GM12878 (cell line): ENCODE results near the gene PI4KB. TPM values are rescaled to one million over a fixed set of nuclear protein-coding genes. Genes with fewer than 3 reads are reported as not detected.

Experiments used
- ATAC-seq: fragments of 200-7000 bp; cut with Tn5 transposase; 3 replicates; pipeline ENCODE4 v1.9.1; 2020; ENCODE audit warnings: mild to moderate bottlenecking, moderate library complexity
- BruUV-seq: library from RNA; stranded (reverse); fragments of 400-500 nt; replicated peaks from 2 replicates; lab custom pipeline; 2021; lab: Mats Ljungman, UMichigan
- CTCF ChIA-PET: fragments of 300-600 bp; sonication (Branson Sonifier 250); formaldehyde crosslinking; extraction: SDS; loops from one replicate; lab custom pipeline; 2021; ENCODE audit warnings: inconsistent platforms; lab: Yijun Ruan, JAX
- POLR2A ChIA-PET: fragments of 350-600 bp; formaldehyde crosslinking; extraction: SDS; loops from one replicate; lab custom pipeline; 2021; ENCODE audit warnings: inconsistent platforms; lab: Charles Lee
- RAD21 ChIA-PET: fragments of 300-600 bp; sonication (Branson Sonifier 250); formaldehyde crosslinking; loops from one replicate; lab custom pipeline; 2023; ENCODE audit warnings: antibody characterized with exemption; ENCODE audit not compliant: unreplicated experiment; lab: Charles Lee
- SMC1A ChIA-PET: fragments of 300-600 bp; sonication (Branson Sonifier 250); formaldehyde crosslinking; loops from one replicate; lab custom pipeline; 2023; ENCODE audit not compliant: unreplicated experiment, uncharacterized antibody; lab: Charles Lee
- DNase-seq: peaks from one replicate; pipeline ENCODE4 v3.0.0-alpha.2; 2011; ENCODE audit warnings: low read depth, low spot score
- FAIRE-seq: peaks from 3 replicates; lab custom pipeline; 2011; peaks lifted over from hg19 to GRCh38; lab: Jason Lieb, UNC
- H2AFZ ChIP-seq: 2 replicates; pipeline ENCODE4 v1.6.0; 2011; ENCODE audit warnings: low read depth, low read length, control low read depth; ENCODE audit not compliant: control insufficient read depth
- H3K27ac ChIP-seq: 2 replicates; pipeline ENCODE4 v1.5.1; 2011; ENCODE audit warnings: control low read depth; ENCODE audit not compliant: control insufficient read depth, insufficient read depth
- H3K27me3 ChIP-seq, 2 experiments: replicated peaks in 1 of 2; 2 replicates each; pipeline versions ENCODE4 v1.6.0 to v1.6.1; 2011; ENCODE audit warnings: low read length in 1 of 2; ENCODE audit not compliant: control insufficient read depth in 2 of 2, insufficient read depth in 2 of 2
- H3K36me3 ChIP-seq, 2 experiments: 2 replicates each; pipeline ENCODE4 v1.5.1; 2011; ENCODE audit warnings: low read length in 1 of 2; ENCODE audit not compliant: control insufficient read depth in 2 of 2, insufficient read depth in 2 of 2
- H3K4me1 ChIP-seq: 2 replicates; pipeline ENCODE4 v1.6.1; 2011; ENCODE audit warnings: mild to moderate bottlenecking, low read length, moderate library complexity, mixed read lengths; ENCODE audit not compliant: control insufficient read depth, insufficient read depth
- H3K4me2 ChIP-seq: 2 replicates; pipeline ENCODE4 v1.6.0; 2011; ENCODE audit warnings: control low read depth; ENCODE audit not compliant: control insufficient read depth, insufficient read depth
- H3K4me3 ChIP-seq: fragments of 200-600 bp; sonication (generic); 2 replicates; pipeline ENCODE4 v1.5.1; 2016
- H3K79me2 ChIP-seq: 2 replicates; pipeline ENCODE4 v1.6.0; 2011; ENCODE audit warnings: low read length; ENCODE audit not compliant: control insufficient read depth, insufficient read depth
- H3K9ac ChIP-seq: 2 replicates; pipeline ENCODE4 v1.8.0; 2011; ENCODE audit warnings: low read length, control low read depth, mixed read lengths; ENCODE audit not compliant: control insufficient read depth, insufficient read depth
- H3K9me3 ChIP-seq: replicated peaks from 3 replicates; pipeline ENCODE4 v1.5.1; 2011; ENCODE audit warnings: mild to moderate bottlenecking, low read length; ENCODE audit not compliant: control insufficient read depth, insufficient read depth
- H4K20me1 ChIP-seq: 2 replicates; pipeline ENCODE4 v1.6.0; 2011; ENCODE audit not compliant: control insufficient read depth, insufficient read depth
- CBX5 ChIP-seq: sonication (generic); IDR thresholded peaks from 2 replicates; pipeline ENCODE4 v1.6.1; 2016; ENCODE audit warnings: low read depth, moderate library complexity, mild to moderate bottlenecking, inconsistent platforms
- SMAD1 ChIP-seq: fragments of 450-650 bp; IDR thresholded peaks from 2 replicates; pipeline ENCODE4 v1.6.1; 2018; ENCODE audit warnings: mild to moderate bottlenecking, low read depth; ENCODE audit not compliant: partially characterized antibody
- TARDBP ChIP-seq: IDR thresholded peaks from 2 replicates; pipeline ENCODE4 v1.6.1; 2016; ENCODE audit warnings: borderline replicate concordance
- WGBS: methylation state at CpG from one replicate; pipeline ENCODE4 v1.1.6; 2016; ENCODE audit warnings: low lambda C conversion rate; ENCODE audit not compliant: insufficient replicate concordance, insufficient coverage; ENCODE audit errors: missing lambda C conversion rate; 5-methylcytosine and 5-hydroxymethylcytosine counted together
- in situ Hi-C: fragments of 300-500 bp; cut with MboI; formaldehyde crosslinking; loops from 9 replicates; pipeline ENCODE4 v1.14.3; 2018; ENCODE audit warnings: mixed read lengths
- intact Hi-C: fragments of 100-400 bp; cut with micrococcal nuclease; formaldehyde crosslinking; loops from one replicate; pipeline ENCODE4 v1.14.2; 2022; ENCODE audit not compliant: unreplicated experiment
- polyA plus RNA-seq, 11 experiments: library from polyadenylated mRNA; depleted of rRNA in 4 of 11; unstranded in 6 of 11; stranded (reverse) in 5 of 11; fragments of >200 nt; fragmentation: Nextera tagmentation in 4 of 11; fragmentation: Illumina TruSeq in 1 of 11; extraction: Ambion mirVana in 4 of 11; extraction: Trizol in 1 of 11; gene quantifications; 1 replicate in 1 of 11; 2 replicates in 10 of 11; pipeline versions ENCODE4 v1.2.1 to v1.2.3, GENCODE V29; 2011 to 2016; ENCODE audit warnings: inconsistent platforms in 2 of 11, missing spikeins in 2 of 11, low read depth in 1 of 11
- total RNA-seq, 4 experiments: library from RNA; depleted of rRNA in 3 of 4; stranded (reverse); fragments of >200 nt in 3 of 4; fragmentation: Illumina TruSeq in 1 of 4; extraction: Trizol in 1 of 4; gene quantifications; 2 replicates each; pipeline versions ENCODE4 v1.2.1 to v1.2.3, GENCODE V29; 2013 to 2021
- TF ChIP-seq, protein P1 (sequence below): fragments of 450-650 bp; IDR thresholded peaks from 2 replicates; pipeline ENCODE4 v1.6.1; 2017; ENCODE audit warnings: mild to moderate bottlenecking

Gene PI4KB
- total and polyA plus RNA-seq, 10 of the 15 experiments (the other 5 are each of a cell fraction or from before 2014, with no cell fraction given), result 3.3 to 88.3 (median 51.7) TPM

GRCh38 chr1:151364996-151365395 is 37.8 kb upstream of the PI4KB start:
- BruUV-seq, result no TSS peak
- Histone ChIP-seq H3K9ac (no peak overlapping the region), H3K27ac (no peak overlapping the region), H3K79me2 (no peaks in the 10 kb centered on the region), H3K4me1 (no peaks in the 10 kb centered on the region), H3K27me3 (no peaks in the 10 kb centered on the region), H3K36me3 (no peaks in the 10 kb centered on the region), H4K20me1 (no peaks in the 10 kb centered on the region), H3K4me2 (no peak overlapping the region), H3K4me3 (no peak overlapping the region), H3K9me3 (peaks cover 7% of the 10 kb centered on the region), H2AFZ (no peak overlapping the region)
- DNase-seq (no peak), FAIRE-seq (no peak), ATAC-seq (0 out of 3 replicates have a peak, but pooled peaks have one; percentile 16)
- TF ChIP-seq, protein P1, sequence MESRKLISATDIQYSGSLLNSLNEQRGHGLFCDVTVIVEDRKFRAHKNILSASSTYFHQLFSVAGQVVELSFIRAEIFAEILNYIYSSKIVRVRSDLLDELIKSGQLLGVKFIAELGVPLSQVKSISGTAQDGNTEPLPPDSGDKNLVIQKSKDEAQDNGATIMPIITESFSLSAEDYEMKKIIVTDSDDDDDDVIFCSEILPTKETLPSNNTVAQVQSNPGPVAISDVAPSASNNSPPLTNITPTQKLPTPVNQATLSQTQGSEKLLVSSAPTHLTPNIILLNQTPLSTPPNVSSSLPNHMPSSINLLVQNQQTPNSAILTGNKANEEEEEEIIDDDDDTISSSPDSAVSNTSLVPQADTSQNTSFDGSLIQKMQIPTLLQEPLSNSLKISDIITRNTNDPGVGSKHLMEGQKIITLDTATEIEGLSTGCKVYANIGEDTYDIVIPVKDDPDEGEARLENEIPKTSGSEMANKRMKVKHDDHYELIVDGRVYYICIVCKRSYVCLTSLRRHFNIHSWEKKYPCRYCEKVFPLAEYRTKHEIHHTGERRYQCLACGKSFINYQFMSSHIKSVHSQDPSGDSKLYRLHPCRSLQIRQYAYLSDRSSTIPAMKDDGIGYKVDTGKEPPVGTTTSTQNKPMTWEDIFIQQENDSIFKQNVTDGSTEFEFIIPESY, result no peak
- TF ChIP-seq SMAD1, result no peak
- POLR2A ChIA-PET, result no interaction called here
- WGBS, result 15% methylated on average over 4 of the region's 4 CpGs
- CTCF ChIA-PET, result interaction anchor here (1.6 kb wide), 1 partner anchor 24 kb away, joined by 4 read pairs; no protein-coding TSS in a partner anchor
- intact Hi-C loops, result no loop called here
- in situ Hi-C loops, result no loop called here
- SMC1A ChIA-PET, result no interaction called here
- RAD21 ChIA-PET, result no interaction called here

DNA sequence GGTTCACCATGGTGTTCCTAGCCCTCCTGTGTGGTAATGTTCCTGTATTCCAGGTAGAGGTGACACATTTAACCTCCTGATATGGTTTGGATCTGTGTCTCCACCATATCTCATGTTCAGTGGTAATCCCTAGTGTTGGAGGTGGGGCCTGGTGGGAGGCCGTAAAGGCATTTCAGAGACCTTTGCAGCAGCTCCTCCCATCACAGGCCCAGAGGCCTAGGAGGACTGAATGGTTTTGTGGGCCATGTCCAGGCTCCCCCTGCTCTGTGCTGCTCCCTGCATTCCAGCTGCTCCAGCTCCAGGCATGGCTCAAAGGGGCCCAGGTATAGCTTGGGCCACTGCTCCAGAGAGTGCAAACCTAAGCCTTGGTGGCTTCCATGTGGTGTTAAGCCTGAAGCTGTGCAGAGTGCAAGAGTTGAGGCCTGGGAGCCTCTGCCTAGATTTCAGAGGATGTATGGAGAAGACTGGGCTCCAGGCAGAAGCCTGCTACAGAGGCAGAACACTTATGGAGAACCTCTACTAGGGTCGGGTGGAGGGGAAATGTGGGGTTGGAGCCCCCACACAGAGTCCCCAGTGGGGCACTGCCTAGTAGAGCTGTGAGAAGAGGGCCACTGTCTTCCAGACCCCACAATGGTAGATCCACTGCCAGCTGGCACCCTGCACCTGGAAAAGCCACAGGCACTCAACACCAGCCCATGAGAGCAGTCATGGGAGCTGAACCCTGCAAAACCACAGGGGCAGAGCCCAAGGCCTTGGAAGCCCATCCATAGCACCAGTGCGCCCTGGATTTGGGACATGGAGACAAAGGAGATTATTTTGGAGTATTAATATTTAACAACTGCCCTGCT is 35.3 kb upstream of the PI4KB start:
- H2AFZ ChIP-seq, result no peak overlapping the region
- FAIRE-seq (no peak), DNase-seq (no peak), ATAC-seq (no peak)
- RAD21 ChIA-PET, result no interaction called here
- H3K9me3 ChIP-seq, result peaks cover 7% of the 10 kb centered on the region
- no peak overlapping the region for H3K4me3 ChIP-seq
- 48% methylated on average over 3 of the region's 3 CpGs for WGBS
- CTCF ChIA-PET, result no interaction called here
- POLR2A ChIA-PET, result no interaction called here
- in situ Hi-C loops, result no loop called here
- no TSS peak for BruUV-seq
- no peaks in the 10 kb centered on the region for H4K20me1 ChIP-seq
- H3K9ac ChIP-seq, result no peak overlapping the region
- H3K4me1 ChIP-seq, result no peaks in the 10 kb centered on the region
- no peaks in the 10 kb centered on the region for H3K36me3 ChIP-seq
- H3K79me2 ChIP-seq, result no peaks in the 10 kb centered on the region
- intact Hi-C loops, result no loop called here
- TF ChIP-seq TARDBP (no peak), CBX5 (0 out of 2 replicates have a peak, but pooled peaks have one; percentile 49)
- no peaks in the 10 kb centered on the region for H3K27me3 ChIP-seq
- no peak overlapping the region for H3K27ac ChIP-seq
- no peak overlapping the region for H3K4me2 ChIP-seq
- SMC1A ChIA-PET, result no interaction called here
